K562 (cell line): ENCODE data around the gene CBX2. TPM values are rescaled to one million over a fixed set of nuclear protein-coding genes. Genes with fewer than 3 reads are reported as not detected.

Source experiments
- ATAC-seq: fragments of 200-7000 bp; cut with Tn5 transposase; 3 replicates; pipeline ENCODE4 v1.9.1; 2020; ENCODE audit warnings: moderate library complexity
- BruUV-seq: library from RNA; stranded (reverse); fragments of 400-500 nt; replicated peaks from 2 replicates; lab custom pipeline; 2021; lab: Mats Ljungman, UMichigan
- CTCF ChIA-PET: fragments of 300-600 bp; formaldehyde crosslinking; extraction: SDS; loops from one replicate; lab custom pipeline; 2021; ENCODE audit warnings: low intra/inter-chr PET ratio; lab: Yijun Ruan, JAX
- POLR2A ChIA-PET: fragments of 300-600, 350-650 bp; sonication (Branson Sonifier 250); formaldehyde crosslinking; extraction: SDS; loops from one replicate; lab custom pipeline; 2021; ENCODE audit warnings: antibody characterized with exemption, inconsistent platforms; lab: Yijun Ruan, JAX
- DNase-seq, 4 experiments: peaks; one replicate each; pipeline versions ENCODE4 v3.0.0 to v3.0.0-alpha.2; 2011 to 2018; ENCODE audit warnings: low spot score in 3 of 4, mixed read lengths in 3 of 4; ENCODE audit errors: extremely low read depth in 1 of 4
- FAIRE-seq: peaks from 2 replicates; lab custom pipeline; 2011; peaks lifted over from hg19 to GRCh38; lab: Jason Lieb, UNC
- H2AFZ ChIP-seq: 2 replicates; pipeline ENCODE4 v1.6.0; 2011; ENCODE audit warnings: low read depth, low read length, control low read depth, inconsistent platforms
- H3K27ac ChIP-seq: fragments of 200-600 bp; 3 replicates; pipeline ENCODE4 v1.8.0; 2011; ENCODE audit warnings: low read depth, mild to moderate bottlenecking, control low read depth, inconsistent platforms, low read length, moderate library complexity, mixed read lengths; ENCODE audit errors: extremely low read depth
- H3K27me3 ChIP-seq, 2 experiments: fragments of 300-600 bp in 1 of 2; 2 replicates in 1 of 2; 3 replicates in 1 of 2; pipeline versions ENCODE4 v1.6.0 to v1.8.0; 2011; ENCODE audit warnings: inconsistent platforms in 2 of 2, low read length in 2 of 2, mild to moderate bottlenecking in 1 of 2, mixed read lengths in 1 of 2, moderate library complexity in 1 of 2; ENCODE audit not compliant: control insufficient read depth in 2 of 2, insufficient read depth in 2 of 2
- H3K36me3 ChIP-seq: fragments of 300-600 bp; 3 replicates; pipeline ENCODE4 v1.8.0; 2011; ENCODE audit warnings: mild to moderate bottlenecking, low read length, inconsistent platforms; ENCODE audit not compliant: control insufficient read depth, insufficient read depth
- H3K4me1 ChIP-seq, 2 experiments: fragments of 200-600 bp in 1 of 2; replicated peaks in 1 of 2; 2 replicates in 1 of 2; 3 replicates in 1 of 2; pipeline versions ENCODE4 v1.5.1 to v1.8.0; 2011; ENCODE audit warnings: inconsistent platforms in 2 of 2, low read length in 2 of 2, mild to moderate bottlenecking in 1 of 2, mixed read lengths in 1 of 2, moderate library complexity in 1 of 2; ENCODE audit not compliant: control insufficient read depth in 2 of 2, insufficient read depth in 2 of 2
- H3K4me2 ChIP-seq: 2 replicates; pipeline ENCODE4 v1.6.1; 2011; ENCODE audit warnings: low read length, control low read depth, inconsistent platforms, mixed read lengths; ENCODE audit not compliant: insufficient read depth
- H3K4me3 ChIP-seq: fragments of 200-600 bp; sonication (generic), shearing (Covaris generic); 2 replicates; pipeline ENCODE4 v1.5.1; 2016; ENCODE audit warnings: control low read depth, inconsistent platforms
- H3K79me2 ChIP-seq: fragments of 200-600 bp; 3 replicates; pipeline ENCODE4 v1.8.0; 2011; ENCODE audit warnings: low read length, inconsistent platforms; ENCODE audit not compliant: control insufficient read depth, insufficient read depth
- H3K9ac ChIP-seq, 2 experiments: 2 replicates each; pipeline versions ENCODE4 v1.6.0 to v1.6.1; 2011; ENCODE audit warnings: low read depth in 2 of 2, low read length in 2 of 2, control low read depth in 1 of 2, inconsistent platforms in 1 of 2, mild to moderate bottlenecking in 1 of 2, mixed read lengths in 1 of 2; ENCODE audit not compliant: insufficient read depth in 1 of 2
- H3K9me1 ChIP-seq: one replicate; pipeline ENCODE4 v1.6.0; 2011; ENCODE audit warnings: inconsistent platforms, mild to moderate bottlenecking, low read length, moderate library complexity; ENCODE audit not compliant: control insufficient read depth, insufficient read depth
- H3K9me3 ChIP-seq: replicated peaks from 2 replicates; pipeline ENCODE4 v1.5.1; 2011; ENCODE audit warnings: low read depth, low read length, inconsistent platforms; ENCODE audit not compliant: control insufficient read depth, insufficient read depth
- H4K20me1 ChIP-seq: replicated peaks from 2 replicates; pipeline ENCODE4 v1.6.1; 2011; ENCODE audit warnings: low read length, inconsistent platforms, mixed read lengths; ENCODE audit not compliant: control insufficient read depth, insufficient read depth
- NELFE ChIP-seq: IDR thresholded peaks from 2 replicates; pipeline ENCODE4 v1.6.1; 2011; ENCODE audit warnings: mild to moderate bottlenecking; ENCODE audit not compliant: insufficient read depth, insufficient read length
- POLR2G ChIP-seq: fragments of 200-400 bp; formaldehyde crosslinking; IDR thresholded peaks from 2 replicates; pipeline ENCODE4 v1.6.1; 2017; ENCODE audit warnings: low read depth, mild to moderate bottlenecking, antibody characterized with exemption, low read length, moderate library complexity
- SMARCA4 ChIP-seq: fragments of 450-650 bp; IDR thresholded peaks from 2 replicates; pipeline ENCODE4 v1.6.1; 2016
- SRF ChIP-seq, 2 experiments: fragments of 250-450, 450-650 bp in 1 of 2; sonication (Bioruptor Pico) in 1 of 2; sonication (generic) in 1 of 2; formaldehyde crosslinking; IDR thresholded peaks; 2 replicates each; pipeline versions ENCODE4 v1.5.0 to v1.5.1; 2020 to 2022; ENCODE audit warnings: mild to moderate bottlenecking in 1 of 2, missing genetic modification reagents in 1 of 2
- ZNF277 ChIP-seq: fragments of 250-450 bp; sonication (Bioruptor Pico); IDR thresholded peaks from 2 replicates; pipeline ENCODE4 v1.8.0; 2022; ENCODE audit warnings: inconsistent platforms, mild to moderate bottlenecking, moderate library complexity, borderline replicate concordance
- WGBS: fragments of 100-300 bp; shearing (Covaris generic); methylation state at CpG from one replicate; pipeline ENCODE4 v1.1.6; 2016; ENCODE audit warnings: low coverage, mixed read lengths; ENCODE audit not compliant: insufficient coverage; ENCODE audit errors: missing lambda C conversion rate; 5-methylcytosine and 5-hydroxymethylcytosine counted together
- in situ Hi-C: fragments of 300-500 bp; cut with MboI; formaldehyde crosslinking; loops from 4 replicates; pipeline ENCODE4 v1.15.0; 2018; ENCODE audit warnings: inconsistent platforms, mixed read lengths
- intact Hi-C: fragments of 100-400 bp; cut with micrococcal nuclease; formaldehyde crosslinking; loops from 2 replicates; pipeline ENCODE4 v1.14.2; 2022
- polyA plus RNA-seq, 8 experiments: library from polyadenylated mRNA; depleted of rRNA in 4 of 8; stranded (reverse) in 5 of 8; unstranded in 3 of 8; fragments of >200 nt; fragmentation: Nextera tagmentation in 2 of 8; fragmentation: Illumina TruSeq in 1 of 8; extraction: Ambion mirVana in 2 of 8; extraction: Trizol in 1 of 8; gene quantifications; 2 replicates each; pipeline versions ENCODE4 v1.2.1 to v1.2.3, GENCODE V29; 2011 to 2014; ENCODE audit warnings: inconsistent platforms in 1 of 8, missing spikeins in 1 of 8
- total RNA-seq, 7 experiments: library from RNA; depleted of rRNA in 6 of 7; stranded (reverse); fragments of >200 nt in 6 of 7; fragmentation: Illumina TruSeq in 2 of 7; extraction: Trizol in 2 of 7; gene quantifications; 2 replicates each; pipeline versions ENCODE4 v1.2.1 to v1.2.3, GENCODE V29; 2011 to 2021; ENCODE audit warnings: low replicate concordance in 1 of 7
- TF ChIP-seq, protein P1 (sequence below): fragments of 250-450 bp; sonication (Bioruptor Pico); IDR thresholded peaks from 2 replicates; pipeline ENCODE4 v1.6.1; 2021; ENCODE audit warnings: mild to moderate bottlenecking

Gene CBX2
- total and polyA plus RNA-seq, 9 of the 15 experiments (the other 6 are each of a cell fraction or from before 2014, with no cell fraction given) = 0.66 to 26.9 (median 13.9) TPM

- H4K20me1 ChIP-seq = no peaks in the 10 kb centered on the region
- TF ChIP-seq NELFE (no peak), POLR2G (peak; percentile 35; the same call in 1 of the 2 replicates), SMARCA4 (no peak), SRF (CRISPR knock-in tag; IDR thresholded peaks at IDR 0.05) (no peak), ZNF277 (CRISPR knock-in tag) (no peak)
- TF ChIP-seq, protein P1, sequence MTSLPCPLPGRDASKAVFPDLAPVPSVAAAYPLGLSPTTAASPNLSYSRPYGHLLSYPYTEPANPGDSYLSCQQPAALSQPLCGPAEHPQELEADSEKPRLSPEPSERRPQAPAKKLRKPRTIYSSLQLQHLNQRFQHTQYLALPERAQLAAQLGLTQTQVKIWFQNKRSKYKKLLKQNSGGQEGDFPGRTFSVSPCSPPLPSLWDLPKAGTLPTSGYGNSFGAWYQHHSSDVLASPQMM = no peak
- TF ChIP-seq, all 486 proteins: peak for 1
Measured at GRCh38 chr17:79785017-79785899, 7.3 kb downstream of the CBX2 start.

More at GRCh38 chr17:79785017-79785899, 7.3 kb downstream of the CBX2 start:
- DNase-seq = no peak
- intact Hi-C loops (loop anchor here (5.0 kb wide), 1 partner anchor 38 kb away; no protein-coding TSS in a partner anchor), in situ Hi-C loops (no loop called here)
- 82% methylated on average over 12 of the region's 17 CpGs for WGBS
- BruUV-seq = no TSS peak
- ChIA-PET POLR2A (interaction anchor here (0.8 to 2.1 kb wide), 3 partner anchors 10 to 20 kb away, joined by 3 to 6 read pairs (median 5); partner anchors contain the start of gene CBX8), CTCF (interaction anchor here (0.6 kb wide), 1 partner anchor 139 kb away, joined by 3 read pairs; no protein-coding TSS in a partner anchor)
- Histone ChIP-seq H3K27me3 (no peaks in the 10 kb centered on the region), H3K4me1 (peaks cover 3 to 35% of the 10 kb centered on the region in 2 experiments; a peak in 2 of 5 replicates), H3K9ac (peak overlapping the region in 1 of 2 experiments; percentile 75; a peak in 2 of 4 replicates), H3K79me2 (no peaks in the 10 kb centered on the region), H3K4me3 (no peak overlapping the region), H3K9me1 (no peaks in the 10 kb centered on the region), H3K27ac (no peak overlapping the region), H2AFZ (no peak overlapping the region), H3K36me3 (peaks cover 50% of the 10 kb centered on the region), H3K9me3 (no peaks in the 10 kb centered on the region), H3K4me2 (no peak overlapping the region)
- no peak for ATAC-seq
- FAIRE-seq = no peak
